GM21381 (cell line): ENCODE measurements around the gene ARHGAP8.
"Not testable (repeated sequence)": the region's sequence is repeated elsewhere in the genome, so short reads cannot be mapped to it uniquely, and the experiment has no call there.

Experiments used
- ATAC-seq: cut with Tn5 transposase; IDR thresholded peaks from one replicate; pipeline ENCODE4 v1.9.1; 2021; ENCODE audit warnings: mild to moderate bottlenecking, moderate library complexity; ENCODE audit not compliant: unreplicated experiment

Gene ARHGAP8

DNA sequence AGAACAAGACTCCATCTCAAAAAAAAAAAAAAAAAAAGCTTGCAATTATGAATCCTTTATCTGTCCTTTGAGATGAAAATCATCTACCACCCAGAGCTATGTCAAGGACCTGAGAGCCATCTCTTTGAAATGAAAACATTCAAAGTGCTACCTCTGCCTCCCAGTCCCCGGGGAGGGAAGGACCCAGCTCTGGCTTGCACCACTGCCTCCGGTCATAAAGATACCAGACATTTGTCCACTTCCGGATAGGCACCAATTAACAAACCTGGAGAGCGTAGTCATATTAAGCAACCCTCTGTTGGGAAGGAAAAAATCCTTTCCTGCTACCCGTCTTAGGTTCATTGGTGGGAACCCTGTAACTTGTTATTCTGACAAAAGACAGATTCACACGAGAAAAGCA is 98.6 kb downstream of the ARHGAP8 start:
- no peak for ATAC-seq

- ATAC-seq = not testable (repeated sequence)
Observed at GRCh38 chr22:44854641-44855040, 102.3 kb downstream of the ARHGAP8 start.

GRCh38 chr22:44855855-44856254 is 103.5 kb downstream of the ARHGAP8 start:
- no peak for ATAC-seq

DNA sequence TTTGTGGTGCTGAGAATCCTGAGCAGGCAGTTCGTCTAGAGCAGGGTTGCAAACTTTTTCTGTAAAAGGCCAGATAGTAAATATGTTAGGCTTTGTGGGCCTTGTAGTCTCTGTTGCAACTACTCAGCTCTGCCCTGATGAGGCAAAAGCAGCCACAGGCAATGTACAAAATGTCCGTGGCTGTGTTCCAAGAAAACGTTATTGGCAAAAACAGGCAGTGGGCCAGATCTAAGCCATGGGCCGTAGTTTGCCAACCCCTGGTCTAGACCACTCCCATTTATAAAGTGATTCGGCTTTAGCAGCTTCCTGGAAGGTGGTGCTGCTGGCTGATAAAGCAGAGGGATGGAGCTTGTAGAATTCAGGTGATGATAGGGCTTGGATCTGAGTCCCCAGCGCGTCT is 106.4 kb downstream of the ARHGAP8 start:
- not testable (repeated sequence) for ATAC-seq

DNA sequence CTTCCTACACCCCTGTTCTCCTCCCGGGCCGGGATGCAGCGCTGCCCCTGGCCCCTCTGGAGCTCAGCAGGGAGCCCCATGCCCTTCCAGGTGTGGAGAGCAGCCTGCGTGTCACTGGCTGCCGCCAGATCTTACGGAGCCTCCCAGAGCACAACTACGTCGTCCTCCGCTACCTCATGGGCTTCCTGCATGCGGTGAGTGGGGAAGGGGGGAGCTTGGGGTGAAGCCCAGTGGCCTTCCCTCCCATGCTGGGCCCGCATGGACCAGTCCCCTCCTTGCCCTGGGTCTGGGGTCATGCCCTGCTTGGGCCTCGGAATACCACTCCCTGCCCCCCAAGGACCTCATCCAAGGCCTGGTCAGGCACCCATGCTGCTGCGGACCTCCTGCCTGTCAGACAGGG is 107.3 kb downstream of the ARHGAP8 start:
- ATAC-seq = no peak

DNA sequence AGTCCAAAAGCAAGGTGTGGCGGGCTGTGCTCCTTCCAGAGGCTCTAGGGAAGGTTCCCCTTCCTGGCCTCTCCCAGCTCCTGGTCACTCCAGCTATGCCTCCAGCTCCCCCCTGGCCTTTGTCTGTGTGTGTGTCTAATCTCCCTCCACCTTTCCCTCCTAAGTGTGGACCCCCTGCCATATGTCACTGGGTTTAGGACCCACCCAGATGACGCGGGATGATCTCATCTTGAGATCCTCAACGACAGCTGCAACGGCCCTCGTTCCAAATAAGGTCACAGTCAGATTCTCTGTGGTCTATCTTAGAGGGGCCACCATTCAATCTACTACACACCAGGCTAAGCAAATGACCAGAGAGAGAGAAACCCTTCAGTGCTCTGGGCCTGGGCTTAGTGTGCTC is 107.9 kb downstream of the ARHGAP8 start:
- no peak for ATAC-seq

GRCh38 chr22:44861245-44861644 is 108.9 kb downstream of the ARHGAP8 start:
- ATAC-seq = no peak

GRCh38 chr22:44862281-44862680 is 109.9 kb downstream of the ARHGAP8 start:
- ATAC-seq = no peak

GRCh38 chr22:44862981-44863860 is 110.8 kb downstream of the ARHGAP8 start:
- no peak for ATAC-seq

- no peak for ATAC-seq
Observed at GRCh38 chr22:44865193-44866057, 113.0 kb downstream of the ARHGAP8 start.

GRCh38 chr22:44869196-44869595 is 116.8 kb downstream of the ARHGAP8 start:
- no peak for ATAC-seq

GRCh38 chr22:44870021-44870420 is 117.6 kb downstream of the ARHGAP8 start:
- ATAC-seq = no peak

GRCh38 chr22:44871782-44872181 is 119.4 kb downstream of the ARHGAP8 start:
- no peak for ATAC-seq

DNA sequence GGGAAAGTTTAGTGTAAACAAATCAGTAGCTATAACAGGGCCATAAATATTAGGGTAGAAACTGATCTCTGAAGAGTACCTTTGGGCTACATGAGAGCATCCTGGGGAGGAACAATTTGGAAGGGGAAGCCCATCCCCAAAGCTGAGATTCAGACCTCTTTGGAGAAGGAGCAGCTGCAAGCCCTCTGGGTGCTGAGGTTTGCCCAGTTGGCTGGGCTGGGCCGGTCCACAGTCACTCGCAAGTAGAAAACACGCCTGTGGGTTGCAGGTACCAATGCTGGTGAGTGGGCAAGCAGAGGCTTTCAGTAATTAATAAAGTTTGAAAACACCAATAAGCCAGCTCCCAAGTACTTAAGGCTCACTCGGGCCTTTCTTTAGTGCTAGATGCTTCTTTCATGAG is 124.5 kb downstream of the ARHGAP8 start:
- ATAC-seq = no peak

- no peak for ATAC-seq
Observed at GRCh38 chr22:44878483-44879300, 126.3 kb downstream of the ARHGAP8 start.

GRCh38 chr22:44879301-44879680 is 126.9 kb downstream of the ARHGAP8 start:
- no peak for ATAC-seq

DNA sequence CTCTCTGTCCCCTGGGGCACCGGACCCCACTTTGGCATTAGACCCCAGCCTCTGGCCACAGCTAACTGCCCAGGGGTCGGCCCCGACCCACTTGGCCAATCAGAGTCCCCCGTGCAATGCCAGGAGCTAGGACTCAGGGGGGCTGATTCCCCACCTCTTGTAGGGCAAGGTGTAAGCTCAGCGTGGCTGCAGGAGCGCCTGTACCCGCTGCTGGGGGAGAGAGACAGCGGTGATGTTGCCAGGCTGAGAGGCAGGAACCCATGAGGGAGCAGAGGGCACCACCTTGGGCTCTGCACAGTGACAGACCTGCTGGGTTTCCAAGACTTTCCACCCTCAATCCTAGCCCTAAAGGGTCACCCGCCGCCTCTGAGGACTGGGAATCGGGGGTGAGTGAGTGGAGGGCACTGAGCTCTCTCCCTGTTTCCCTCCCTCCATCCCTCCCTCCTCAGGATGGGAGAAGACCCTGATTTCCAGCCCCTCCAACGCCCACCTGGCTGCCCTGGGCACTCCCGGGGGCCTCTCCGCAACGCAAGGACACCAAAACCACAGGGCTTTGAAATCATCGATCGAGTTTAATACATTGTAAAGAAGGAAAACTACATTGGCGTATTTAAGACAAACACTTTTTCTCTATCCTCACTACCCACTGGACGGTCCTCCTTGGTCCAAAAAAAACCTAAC is 128.4 kb downstream of the ARHGAP8 start:
- ATAC-seq = no peak

DNA sequence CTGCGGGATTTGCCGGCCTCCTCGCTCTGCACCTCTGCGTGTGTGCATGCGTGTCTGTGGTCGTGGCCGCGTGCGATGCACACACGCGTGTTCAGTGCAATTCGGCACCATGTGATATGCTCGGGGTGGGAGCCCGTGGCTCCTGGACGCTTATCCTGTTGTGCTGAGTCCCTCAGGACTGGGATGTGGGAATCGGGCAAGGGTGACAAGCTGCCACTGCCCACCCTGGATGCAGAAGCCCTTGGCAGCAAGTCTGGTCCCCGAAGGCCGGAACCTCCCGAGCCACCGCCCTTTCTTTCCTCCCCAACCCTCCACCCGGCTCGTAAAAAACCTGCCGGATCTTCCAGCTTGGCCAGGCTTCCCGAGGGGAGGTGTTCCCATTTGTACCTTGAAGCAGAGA is 129.2 kb downstream of the ARHGAP8 start:
- ATAC-seq = no peak

DNA sequence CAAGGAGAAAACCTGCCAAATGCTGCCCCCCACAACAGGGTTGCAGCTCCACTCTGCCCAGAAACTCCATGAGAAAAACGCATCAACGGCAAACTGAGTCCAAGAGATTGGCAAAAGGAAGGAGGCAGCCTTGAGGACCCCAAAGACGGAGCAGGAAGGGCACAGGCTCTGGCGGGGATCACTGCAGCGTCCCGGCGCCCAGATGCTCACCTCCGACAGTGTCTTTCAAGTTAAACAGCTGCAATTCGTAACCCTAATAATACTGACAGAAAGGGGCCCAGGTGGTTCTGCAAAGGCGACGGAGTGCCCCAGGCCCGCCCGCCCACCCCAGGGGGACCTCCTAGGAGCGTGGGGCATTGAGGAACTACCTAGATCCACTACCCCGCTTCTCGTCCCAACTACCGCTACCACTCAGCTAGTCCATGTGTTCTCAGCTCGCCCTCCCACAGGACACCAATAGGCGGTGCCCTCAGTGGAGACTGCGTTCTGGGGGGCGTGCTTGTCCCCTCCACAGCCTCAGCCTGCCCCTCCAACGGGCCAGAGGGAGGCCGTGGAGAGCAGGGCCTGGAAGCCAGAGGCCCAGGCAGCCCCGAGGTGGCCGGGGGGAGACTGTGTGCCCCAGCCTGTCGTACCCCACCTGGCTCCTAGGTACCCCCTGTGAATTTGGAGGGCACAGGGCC is 130.0 kb downstream of the ARHGAP8 start:
- no peak for ATAC-seq

GRCh38 chr22:44883011-44883421 is 130.6 kb downstream of the ARHGAP8 start:
- ATAC-seq = no peak
